ENCODE results near the gene SH3RF3.

The SH3RF3 gene

DNA sequence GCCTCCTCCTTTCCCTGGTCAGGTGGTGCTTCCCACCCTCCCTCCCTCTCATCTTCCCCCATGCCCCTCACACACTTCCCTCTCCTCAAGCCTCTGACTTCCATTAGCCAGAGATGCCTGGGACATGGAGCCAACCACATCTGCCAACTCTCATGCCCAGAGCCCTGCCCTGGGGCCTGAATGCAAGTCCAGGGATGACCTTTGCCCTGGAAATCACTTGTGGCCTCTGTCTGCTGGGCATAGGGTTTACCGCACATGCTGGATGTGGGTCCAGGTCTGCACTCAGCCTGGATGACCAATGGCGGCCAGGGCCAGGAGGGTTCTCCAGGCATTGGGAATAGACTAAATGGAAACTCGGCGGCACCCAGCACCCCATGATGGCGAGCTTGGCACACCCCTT, 385.9 kb downstream of the SH3RF3 start:
- no peak for DNase-seq

DNA sequence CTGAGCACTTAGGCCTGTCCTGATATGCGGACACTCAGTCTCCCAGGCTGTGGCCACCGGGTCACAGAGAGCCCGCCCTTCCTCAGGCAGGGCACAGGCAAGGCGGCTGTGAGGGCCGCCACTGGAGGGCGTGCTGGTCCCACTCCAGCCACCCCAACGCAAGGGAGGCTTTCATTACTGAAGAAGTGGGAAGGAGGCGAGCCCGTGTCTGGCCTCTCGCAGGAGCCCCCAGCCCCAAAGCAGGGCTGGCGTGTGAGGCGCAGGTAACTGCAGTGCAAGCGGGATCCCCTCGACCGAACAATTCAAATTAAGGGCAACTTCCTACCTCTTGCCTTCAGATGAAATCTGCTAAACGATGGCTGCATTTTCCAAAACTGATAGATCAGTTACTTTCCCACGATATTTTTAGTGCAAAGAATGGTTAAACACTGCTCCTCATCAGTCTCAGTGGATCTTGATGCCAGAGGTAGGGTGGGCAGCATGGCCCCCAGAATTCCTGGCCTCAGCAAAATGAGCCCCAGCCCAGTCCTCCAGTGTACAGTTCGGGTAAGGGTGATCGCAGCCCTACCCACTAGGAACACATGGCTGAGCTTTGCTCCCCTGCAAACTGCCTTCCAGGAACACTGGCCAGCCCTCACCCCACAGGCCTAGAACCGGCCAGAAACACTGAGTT, 387.6 kb downstream of the SH3RF3 start:
- peak in 1 of 2 donors; percentile 12 for DNase-seq

DNA sequence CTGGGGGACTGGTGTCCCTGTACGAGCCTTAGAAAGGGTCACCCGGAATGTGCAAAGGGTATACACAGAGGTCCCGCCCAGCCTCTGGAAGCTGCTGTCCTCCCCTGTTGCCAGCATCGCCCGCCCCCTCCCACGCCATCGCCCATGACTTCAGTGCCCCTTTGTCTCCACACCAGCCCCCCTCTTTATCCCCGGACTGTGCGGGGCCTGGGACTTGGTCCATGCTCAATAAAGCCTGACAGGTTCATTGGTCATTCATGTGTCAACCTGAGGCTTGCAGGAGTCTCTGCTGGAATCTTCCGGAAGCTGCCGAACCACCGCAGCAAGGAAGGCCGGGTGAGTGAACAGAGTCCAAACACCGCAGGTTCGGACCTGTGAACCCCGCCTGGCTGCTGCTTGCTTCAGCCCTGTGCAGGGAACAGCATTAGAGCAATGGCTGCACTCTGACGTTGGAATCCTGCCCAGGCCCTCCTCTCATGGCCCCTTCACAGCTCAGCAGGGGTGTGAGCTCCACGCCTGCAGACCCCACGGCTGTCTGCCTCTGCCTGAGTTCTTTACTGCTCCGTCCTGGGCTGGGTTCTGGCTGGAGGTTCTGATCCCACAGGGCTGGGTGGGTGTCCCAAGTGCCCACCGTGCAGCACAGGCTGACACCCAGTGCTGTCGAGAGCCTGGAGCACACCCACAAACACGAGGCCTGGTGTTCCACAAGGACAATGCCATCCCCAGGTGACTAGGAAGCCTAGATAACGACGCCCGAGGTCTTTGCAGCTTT, 388.3 kb downstream of the SH3RF3 start:
- no peak for DNase-seq

DNA sequence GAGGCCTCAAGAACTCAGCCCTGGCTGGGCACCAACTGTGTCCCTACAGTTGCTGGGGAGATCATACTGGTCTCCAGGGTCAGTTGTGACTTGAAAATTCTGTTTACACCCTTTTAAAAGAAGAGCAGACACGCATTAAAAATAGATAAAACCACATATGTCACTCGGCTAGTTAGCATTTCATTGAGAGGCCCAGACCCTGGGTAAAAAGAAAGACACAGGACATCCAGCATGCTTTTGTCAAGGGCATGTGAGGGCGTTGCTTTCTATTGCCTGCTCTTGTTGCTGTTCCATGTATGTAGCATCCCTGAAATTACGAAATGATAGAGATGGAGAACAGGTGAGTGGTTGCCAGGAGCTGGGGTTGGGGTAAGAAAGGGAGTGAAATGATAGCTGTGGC, 390.5 kb downstream of the SH3RF3 start:
- DNase-seq: no peak

DNA sequence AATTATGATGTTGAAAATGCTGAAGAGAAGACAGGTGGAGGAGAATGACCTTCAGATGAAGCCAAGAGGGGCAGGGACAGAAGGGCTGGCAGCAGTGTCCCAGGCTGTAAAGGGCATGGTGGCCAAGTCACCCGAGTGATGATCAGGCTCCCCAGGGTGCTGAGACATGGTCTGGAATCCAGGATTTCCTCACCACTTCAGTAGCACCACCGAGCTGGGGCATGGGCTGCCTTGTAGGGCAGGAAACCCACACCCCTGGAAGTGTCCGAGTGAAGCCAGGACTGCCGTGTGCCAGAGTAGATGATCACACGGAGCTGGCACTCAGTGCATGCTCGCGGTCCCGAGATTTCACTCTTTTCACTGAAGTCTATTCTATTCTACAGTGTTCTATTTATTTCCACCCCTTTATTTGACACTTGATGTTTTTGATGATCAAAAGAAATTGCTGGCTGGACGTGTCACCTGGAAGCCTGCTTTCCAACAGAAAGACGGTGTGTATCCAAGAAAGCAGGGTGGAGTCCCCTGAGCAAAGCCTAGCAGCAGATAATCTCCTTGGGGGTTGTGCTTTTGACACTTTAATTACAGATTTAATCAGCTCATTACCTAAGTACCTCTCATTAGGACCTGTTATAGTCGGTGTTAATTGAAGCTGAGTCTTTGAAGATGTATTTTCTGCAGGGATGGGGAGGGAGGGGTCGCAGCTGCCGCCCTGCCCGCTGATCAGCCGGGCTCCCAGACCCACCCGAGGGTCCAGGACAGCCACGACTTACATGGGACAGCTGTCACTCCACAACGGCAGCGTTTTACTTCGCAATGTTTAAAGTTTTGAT, 392.4 kb downstream of the SH3RF3 start:
- DNase-seq: no peak

DNA sequence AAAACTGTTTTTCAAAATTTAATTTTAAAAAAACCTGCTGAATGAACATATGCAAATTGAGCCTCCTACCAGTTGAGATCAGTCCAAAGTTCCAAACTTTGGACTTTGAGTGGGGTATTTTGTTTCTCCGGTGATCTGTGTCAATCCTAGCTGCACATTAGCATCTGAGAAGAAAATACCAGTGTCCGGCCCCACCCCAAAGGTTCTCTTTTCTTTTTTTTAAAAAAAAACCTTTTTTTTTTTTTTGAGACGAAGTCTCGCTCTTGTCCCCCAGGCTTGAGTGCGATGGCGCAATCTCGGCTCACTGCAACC, 393.0 kb downstream of the SH3RF3 start:
- no peak for DNase-seq

DNA sequence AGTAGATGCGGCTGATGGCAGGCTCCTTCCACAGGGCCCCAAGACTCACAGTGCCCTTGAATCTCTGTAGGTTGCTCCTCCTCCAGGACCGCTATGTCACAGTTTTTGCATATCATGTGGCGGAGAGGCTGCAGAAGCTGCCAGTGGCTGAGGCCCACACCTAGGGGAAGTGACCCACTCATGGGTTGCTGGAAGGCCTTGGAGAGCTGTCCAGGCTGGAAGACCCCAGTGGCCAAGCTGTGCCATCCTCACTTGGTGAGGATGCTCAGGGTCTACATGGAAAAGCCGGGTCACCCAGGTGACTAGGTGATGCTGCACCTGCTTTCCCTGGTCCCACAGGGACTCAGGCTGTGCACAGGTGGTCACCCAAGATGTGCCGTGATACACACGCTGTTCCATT, 394.1 kb downstream of the SH3RF3 start:
- DNase-seq: no peak

DNA sequence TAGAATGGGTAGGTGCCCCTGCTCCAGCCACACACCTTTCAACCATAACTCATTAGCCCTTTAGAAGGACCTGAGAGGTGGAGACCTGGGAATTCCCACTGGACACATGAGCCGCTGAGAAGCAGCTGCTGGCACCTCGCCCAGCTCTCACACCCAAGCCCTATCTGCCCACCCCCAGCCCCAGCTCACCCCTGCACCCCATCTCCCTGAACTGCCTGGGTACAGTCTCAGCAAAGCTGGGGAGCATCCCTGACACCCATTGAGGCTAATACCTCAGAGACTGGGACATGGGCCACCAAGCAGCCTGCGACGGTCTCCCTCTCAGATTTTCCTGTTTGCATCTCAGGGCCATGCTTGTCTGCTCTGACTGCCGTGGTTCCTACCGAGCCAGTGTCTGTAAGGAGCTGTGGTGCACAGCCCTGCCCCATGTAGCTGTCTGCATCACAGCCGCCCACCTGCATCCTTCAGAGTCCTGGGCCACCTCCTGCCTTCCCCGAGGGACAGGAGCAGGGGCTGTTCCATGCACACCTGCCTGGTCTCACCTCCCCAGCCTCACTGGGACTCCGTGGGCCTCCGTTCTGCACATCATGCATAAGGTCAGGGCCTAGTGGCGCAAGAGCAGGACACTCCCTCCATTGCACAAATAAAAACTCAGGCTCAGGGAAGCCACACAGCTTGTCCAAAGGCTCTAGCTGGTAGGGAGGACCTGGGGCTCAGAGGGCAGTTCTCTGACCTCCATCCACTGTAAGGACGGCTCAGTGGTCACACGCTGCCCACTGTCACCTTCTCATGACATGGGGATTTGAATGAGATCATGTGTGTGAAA, 394.7 kb downstream of the SH3RF3 start:
- DNase-seq: no peak

DNA sequence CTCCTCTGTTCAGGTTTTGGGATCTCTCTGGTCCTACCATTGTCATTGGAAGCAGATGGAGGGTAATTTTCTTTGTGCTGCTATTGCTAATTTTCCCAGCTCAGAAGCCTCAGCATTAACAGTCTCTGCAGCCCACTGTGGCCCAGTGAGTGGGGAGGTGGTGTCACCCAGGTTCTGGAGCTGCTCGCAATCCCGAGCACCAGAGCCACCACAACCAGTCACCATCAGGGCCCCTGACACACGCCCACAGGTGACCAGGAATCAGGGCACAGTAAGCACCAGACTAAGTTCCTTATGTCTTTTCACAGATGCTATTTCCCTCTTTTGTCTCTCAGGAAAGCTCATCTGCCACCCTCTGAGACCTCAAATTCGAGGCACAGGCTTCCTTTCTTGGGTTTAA, 396.8 kb downstream of the SH3RF3 start:
- DNase-seq: no peak

DNA sequence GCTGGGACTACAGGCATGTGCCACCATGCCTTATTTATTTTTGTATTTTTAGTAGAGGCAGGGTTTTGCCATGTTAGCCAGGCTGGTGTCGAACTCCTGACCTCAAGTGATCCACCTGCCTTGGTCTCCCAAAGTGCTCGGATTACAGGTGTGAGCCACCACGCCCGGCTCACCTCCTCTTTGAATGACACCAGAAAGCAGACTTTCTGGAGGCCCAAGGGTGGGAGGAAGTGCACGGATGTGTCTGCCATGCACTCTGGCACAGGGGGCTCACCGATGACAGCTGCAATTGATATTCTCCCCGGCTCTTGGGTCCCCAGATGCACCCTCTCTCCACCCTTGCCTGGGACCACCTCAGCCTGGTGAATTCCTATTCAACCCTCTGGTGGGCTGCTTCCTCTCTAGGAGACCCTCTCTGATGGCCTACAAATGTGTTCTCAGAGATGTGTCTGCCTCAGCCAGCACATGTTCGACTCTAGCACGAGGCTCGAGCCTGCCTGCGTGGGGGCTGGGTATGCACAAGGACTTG, 397.5 kb downstream of the SH3RF3 start:
- no peak for DNase-seq

DNA sequence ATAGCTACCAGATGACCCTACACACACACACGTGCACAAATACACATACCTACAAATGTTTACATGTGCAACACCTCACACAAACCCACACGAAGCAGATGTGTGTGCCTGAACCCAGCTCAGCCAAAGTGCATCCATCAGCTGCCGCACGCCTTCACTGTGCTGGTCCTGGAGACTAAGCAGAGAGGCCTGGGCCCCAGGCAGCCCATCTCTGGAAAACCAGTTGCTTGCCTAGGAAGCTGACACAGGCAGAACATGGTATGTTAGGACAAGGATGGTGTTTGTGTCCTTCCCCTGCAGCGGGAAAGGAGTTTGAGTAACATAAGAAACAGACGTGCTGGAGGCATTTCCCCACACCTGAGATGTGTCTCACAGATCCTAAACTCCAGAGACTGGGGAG, 398.1 kb downstream of the SH3RF3 start:
- no peak for DNase-seq

DNA sequence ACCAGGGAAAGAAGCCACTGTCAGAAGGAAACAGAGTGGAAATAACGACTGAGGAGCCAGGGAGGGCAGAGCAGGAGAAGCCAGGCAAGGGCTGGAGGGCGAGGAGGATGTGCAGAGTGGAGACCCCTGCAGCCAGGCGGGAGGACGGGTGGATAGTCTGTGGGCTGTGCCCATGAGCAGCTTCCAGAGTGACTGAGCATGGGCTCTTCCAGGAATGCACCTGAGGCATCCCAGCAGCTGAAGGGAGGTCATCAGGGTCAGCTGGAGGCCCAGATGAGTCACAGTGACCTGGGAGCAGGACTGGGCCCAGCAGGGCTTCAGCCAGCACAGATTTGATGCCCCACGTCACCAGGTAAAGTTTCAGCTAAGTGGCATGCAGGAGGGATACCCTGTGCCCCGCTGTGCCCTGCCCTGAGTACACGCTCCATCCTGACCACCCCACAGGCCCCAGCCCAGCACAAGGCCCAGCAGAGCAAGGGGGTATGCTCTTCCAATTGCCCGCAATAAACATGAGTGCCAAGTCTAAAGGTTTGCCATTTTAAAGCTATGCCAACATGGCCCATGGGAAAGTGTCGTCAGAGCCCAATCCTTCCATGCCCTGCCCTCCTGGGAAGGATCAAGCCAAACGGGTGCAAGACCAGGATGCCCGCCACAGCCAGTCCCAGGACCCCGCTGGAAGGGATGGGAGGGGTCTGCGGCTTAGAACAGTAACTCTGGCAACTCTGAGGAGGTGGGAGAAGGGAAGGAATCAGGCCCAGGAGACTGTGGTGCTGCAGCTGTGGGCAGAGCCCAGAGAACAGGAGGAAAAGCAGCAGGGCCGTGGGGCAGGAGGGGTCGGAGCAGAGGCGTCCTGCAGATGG, 399.1 kb downstream of the SH3RF3 start:
- DNase-seq: no peak

DNA sequence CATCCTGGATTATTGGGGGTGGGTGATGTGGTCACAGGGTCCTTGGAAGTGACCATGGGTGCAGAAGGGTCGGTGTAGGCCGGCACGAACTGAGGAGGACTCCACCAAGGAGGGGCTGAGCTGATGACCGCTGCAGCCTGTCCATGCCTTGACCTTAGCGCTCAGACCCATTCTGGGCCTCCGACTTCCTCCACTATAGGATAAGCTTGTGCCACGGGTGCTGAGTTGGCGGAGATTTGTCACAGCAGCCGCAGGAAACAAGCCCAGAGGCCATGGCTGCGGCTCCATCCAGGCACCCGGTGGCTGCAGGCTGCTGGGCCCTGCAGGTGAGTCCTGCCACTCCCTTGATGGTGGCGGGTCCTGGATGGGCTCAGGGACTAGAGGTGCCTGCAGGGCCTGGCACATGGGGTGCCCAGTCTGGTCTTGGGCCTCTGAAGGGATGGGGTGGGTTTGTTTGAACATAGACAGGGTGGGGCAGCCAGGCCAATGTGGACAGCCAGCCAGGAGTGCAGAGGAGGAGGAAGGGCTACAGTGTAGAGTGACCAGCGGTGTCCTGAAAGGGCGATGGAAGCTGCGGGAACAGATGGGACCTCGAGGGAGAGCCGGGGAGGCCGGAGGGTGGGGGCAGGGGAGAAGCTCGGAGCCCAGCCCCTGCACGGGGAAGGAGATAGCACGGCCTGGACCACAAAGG, 400.0 kb downstream of the SH3RF3 start:
- no peak for DNase-seq

DNA sequence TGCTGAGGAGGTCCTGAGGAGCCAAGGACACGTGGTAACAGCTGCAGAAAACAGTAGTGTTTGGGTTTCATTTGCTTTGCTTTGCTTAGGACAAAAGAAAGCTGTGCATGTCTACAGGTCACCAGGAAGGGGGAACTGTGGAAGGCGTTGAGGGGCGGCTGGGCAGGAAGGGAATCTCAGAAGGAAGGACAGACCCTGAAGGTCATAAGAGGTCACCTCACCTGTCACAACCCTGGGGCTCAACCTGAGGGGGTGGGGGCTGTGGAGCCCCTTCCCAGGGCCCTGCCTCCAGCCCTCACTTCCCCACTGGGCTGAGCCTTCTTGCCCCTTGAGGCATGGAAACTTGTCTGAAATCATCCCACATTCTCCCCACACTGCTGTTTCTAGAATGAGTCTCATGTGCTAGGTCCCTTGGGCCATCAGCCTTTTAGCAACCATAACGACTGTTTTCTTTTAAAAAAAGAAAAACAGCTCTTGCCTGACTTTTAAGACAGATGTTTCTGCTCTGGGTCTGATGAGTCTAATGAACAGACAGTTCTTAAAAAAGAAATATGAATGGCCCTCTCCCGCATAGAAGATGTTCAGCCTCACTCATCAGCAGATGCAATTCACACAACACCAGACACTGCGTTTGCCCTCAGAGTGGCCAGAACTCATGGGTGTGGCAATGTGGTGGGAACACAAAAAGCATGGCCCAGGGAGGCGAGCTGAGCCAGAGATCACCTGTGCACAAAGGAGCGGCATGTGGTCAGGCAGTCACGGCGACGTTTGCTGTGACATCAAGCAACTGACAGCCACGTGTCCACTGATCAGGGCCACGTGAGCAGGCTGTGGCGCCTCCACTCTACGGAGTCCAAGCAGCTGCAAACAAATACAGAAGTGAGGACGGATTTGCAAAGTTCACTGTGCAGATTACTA, 400.8 kb downstream of the SH3RF3 start:
- no peak for DNase-seq

DNA sequence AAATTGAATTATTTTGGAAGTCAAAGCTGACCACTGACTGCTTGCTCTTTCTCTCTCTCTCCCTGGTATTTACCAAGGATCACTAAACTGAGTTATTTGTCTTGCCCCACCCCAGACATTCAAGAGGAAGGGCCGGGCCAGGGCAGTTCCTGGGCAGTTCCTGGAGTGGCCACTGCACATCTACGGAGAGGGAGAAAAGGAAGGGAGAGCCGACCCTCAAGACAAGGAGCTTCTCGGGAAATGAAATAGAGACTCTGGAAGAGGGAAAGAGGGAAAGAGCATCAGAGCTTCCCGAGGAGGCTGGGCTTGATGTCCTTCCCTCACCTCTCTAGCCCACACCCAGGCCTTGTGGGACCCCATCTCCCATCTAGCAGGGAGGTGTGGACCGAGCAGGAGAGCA, 401.7 kb downstream of the SH3RF3 start:
- no peak for DNase-seq

DNA sequence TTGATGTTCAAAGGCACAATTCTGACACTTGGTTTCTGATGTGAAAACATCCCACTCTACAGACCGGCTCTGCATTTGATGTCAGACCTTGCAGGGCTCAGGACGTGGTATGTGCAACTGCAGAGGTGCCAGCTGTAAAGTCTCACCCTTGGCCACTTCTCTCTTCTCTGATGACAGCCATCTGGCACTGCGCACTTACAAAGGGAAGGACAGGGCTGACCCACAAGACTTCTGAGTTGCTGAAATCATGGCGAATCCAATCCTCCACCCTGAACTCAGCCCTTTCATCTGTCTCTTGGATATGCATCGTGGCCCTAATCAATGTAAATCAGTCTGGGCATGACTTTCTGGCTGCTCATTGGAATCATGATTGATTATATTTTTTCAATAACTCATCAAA, 402.2 kb downstream of the SH3RF3 start:
- DNase-seq: no peak

DNA sequence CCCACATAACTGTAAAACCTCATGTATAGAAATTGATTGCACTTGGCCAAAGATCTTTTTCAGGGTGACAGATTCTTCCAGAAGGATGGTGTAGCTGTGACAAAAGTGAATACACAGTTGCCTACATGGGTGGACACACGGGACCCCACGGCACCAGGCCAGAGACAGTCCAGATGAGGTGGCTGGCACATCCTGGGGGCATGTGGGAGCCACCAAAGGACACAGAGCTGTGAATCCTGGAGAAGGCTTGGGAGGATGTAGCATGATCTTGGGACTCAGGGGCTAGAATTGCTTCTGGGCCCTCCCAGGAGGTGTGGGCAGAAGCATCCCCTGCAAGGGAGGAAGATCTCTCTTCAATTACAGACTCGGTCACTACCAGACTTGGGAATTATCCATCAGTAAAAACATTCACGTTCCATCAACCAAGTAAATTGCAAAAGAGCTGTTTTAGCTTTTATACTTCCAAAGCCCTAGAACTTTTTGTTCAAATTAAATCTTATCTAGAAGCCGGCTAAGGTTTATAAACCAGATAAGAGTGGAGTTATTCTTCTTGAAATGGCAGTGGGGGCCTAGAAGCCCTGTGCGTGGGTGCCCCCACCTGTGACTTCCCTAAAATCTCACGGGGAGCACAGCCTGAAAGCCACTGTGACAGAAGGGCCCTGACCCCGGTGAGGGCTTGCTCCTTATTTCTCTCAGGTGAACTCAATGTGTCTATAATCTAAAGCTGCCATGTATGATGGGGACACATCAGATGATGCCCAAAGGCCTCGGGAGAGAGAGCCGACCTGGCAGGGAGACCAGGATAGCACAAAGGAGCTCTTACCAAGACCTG, 403.1 kb downstream of the SH3RF3 start:
- DNase-seq: no peak

DNA sequence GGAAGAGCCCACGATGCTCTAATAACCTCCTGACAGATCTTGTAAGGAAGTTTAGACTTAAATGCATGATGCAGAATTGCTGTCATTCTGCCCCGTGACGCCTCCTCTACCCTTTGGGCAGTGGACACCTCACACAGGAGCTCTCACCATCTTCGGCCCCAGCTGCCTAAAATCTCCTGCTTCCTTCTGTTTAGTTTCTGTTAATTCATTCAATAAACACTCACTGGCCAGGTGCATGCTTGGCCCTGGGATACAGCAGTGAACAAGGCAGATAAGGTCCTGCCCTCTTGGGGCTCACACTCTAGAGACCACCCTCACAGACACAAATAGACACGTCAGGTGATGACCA, 403.7 kb downstream of the SH3RF3 start:
- no peak for DNase-seq

DNA sequence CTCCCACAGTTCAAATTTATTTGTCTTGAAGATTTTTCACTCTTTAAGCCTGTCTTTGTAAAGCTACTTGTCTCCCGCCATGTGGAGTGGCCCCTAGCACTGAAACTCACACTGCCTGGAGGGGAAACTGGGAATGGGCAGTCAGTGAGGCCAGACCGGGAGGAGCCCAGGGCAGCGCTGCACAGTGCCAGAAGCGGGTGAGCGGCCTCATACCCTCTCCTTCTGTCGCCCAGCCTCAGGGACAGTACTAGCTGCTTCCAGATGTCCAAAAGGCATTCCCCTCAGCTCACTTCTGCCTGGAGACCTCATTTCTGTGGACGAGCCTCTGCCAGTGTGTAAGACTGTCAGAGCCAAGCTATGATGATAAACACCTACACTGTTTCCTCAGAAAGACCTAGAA, 404.8 kb downstream of the SH3RF3 start:
- no peak for DNase-seq

Data from stimulated activated CD4-positive, alpha-beta T cell treated with anti-CD3 and anti-CD28 coated beads, Interleukin-2, amount 100 ng/mL, for 48 hours (primary cell).